Fibroblast of lung (primary cell): ENCODE measurements around the gene SIRT2. TPM values are rescaled to one million over a fixed set of nuclear protein-coding genes. Genes with fewer than 3 reads are reported as not detected.
A peak's percentile ranks its signal among the peaks of the same experiment; 100 is the strongest.

Experiments
- DNase-seq, 2 donors: peaks; one replicate each; pipeline versions ENCODE4 v3.0.0 to v3.0.0-alpha.2; 2010; ENCODE audit warnings: low read depth in 2 of 2
- H2AFZ ChIP-seq: 2 replicates; pipeline ENCODE4 v1.5.1; 2012; ENCODE audit warnings: low read length, control low read depth, inconsistent platforms
- H3K27ac ChIP-seq: 2 replicates; pipeline ENCODE4 v1.5.1; 2011; ENCODE audit warnings: low read length, control low read depth; ENCODE audit not compliant: insufficient read depth
- H3K27me3 ChIP-seq: 2 replicates; pipeline ENCODE4 v1.5.1; 2011; ENCODE audit warnings: mild to moderate bottlenecking, low read length; ENCODE audit not compliant: control insufficient read depth, insufficient read depth
- H3K36me3 ChIP-seq: 2 replicates; pipeline ENCODE4 v1.5.1; 2011; ENCODE audit warnings: low read length; ENCODE audit not compliant: control insufficient read depth, insufficient read depth
- H3K4me1 ChIP-seq: 2 replicates; pipeline ENCODE4 v1.5.1; 2011; ENCODE audit warnings: low read length; ENCODE audit not compliant: control insufficient read depth, insufficient read depth; ENCODE audit errors: extremely low read depth
- H3K4me2 ChIP-seq: 2 replicates; pipeline ENCODE4 v1.5.1; 2011; ENCODE audit warnings: low read length, control low read depth; ENCODE audit not compliant: insufficient read depth; ENCODE audit errors: extremely low read depth
- H3K4me3 ChIP-seq, 4 experiments: fragments of 200-600 bp in 1 of 4; sonication (generic) in 1 of 4; replicated peaks in 1 of 4; 2 replicates each; pipeline ENCODE4 v1.5.1; 2011 to 2016; ENCODE audit warnings: low read length in 4 of 4, low read depth in 3 of 4, mild to moderate bottlenecking in 3 of 4, control low read depth in 2 of 4, inconsistent platforms in 1 of 4, mixed read lengths in 1 of 4; ENCODE audit not compliant: insufficient read depth in 1 of 4; ENCODE audit errors: control extremely low read depth in 1 of 4
- H3K79me2 ChIP-seq: 2 replicates; pipeline ENCODE4 v1.5.1; 2012; ENCODE audit warnings: mild to moderate bottlenecking, low read length, inconsistent platforms; ENCODE audit not compliant: control insufficient read depth, insufficient read depth
- H3K9ac ChIP-seq: 2 replicates; pipeline ENCODE4 v1.5.1; 2011; ENCODE audit warnings: mild to moderate bottlenecking, low read length, control low read depth; ENCODE audit not compliant: insufficient read depth
- H3K9me3 ChIP-seq: 2 replicates; pipeline ENCODE4 v1.5.1; 2012; ENCODE audit warnings: low read depth, low read length; ENCODE audit not compliant: control insufficient read depth, insufficient read depth
- H4K20me1 ChIP-seq: 2 replicates; pipeline ENCODE4 v1.5.1; 2011; ENCODE audit warnings: low read length; ENCODE audit not compliant: control insufficient read depth, insufficient read depth; ENCODE audit errors: extremely low read depth
- EZH2 ChIP-seq: IDR thresholded peaks from 2 replicates; pipeline ENCODE4 v1.5.1; 2012; ENCODE audit warnings: low read length, control low read depth, mild to moderate bottlenecking; ENCODE audit errors: missing control alignments
- polyA plus RNA-seq, 2 donors: library from polyadenylated mRNA; depleted of rRNA in 1 of 2; stranded (reverse) in 1 of 2; unstranded in 1 of 2; fragments of >200 nt; gene quantifications; 2 replicates each; pipeline ENCODE4 v1.2.1, GENCODE V29; 2011 to 2012; ENCODE audit warnings: missing spikeins in 1 of 2
- total RNA-seq: library from RNA; depleted of rRNA; stranded (reverse); fragments of >200 nt; gene quantifications from 2 replicates; pipeline ENCODE4 v1.2.1, GENCODE V29; 2014
- TF ChIP-seq, protein P1 (sequence below), 2 donors: IDR thresholded peaks in 1 of 2; conservative IDR thresholded peaks in 1 of 2; 1 replicate in 1 of 2; 2 replicates in 1 of 2; pipeline ENCODE4 v1.5.1; 2011 to 2012; ENCODE audit warnings: low read length in 2 of 2, control low read depth in 1 of 2, inconsistent platforms in 1 of 2, low read depth in 1 of 2, mild to moderate bottlenecking in 1 of 2

Gene SIRT2
- total and polyA plus RNA-seq, 2 donors (not counting 1 experiment from before 2014, with no cell fraction given), result 38.7 to 51.7 TPM

DNA sequence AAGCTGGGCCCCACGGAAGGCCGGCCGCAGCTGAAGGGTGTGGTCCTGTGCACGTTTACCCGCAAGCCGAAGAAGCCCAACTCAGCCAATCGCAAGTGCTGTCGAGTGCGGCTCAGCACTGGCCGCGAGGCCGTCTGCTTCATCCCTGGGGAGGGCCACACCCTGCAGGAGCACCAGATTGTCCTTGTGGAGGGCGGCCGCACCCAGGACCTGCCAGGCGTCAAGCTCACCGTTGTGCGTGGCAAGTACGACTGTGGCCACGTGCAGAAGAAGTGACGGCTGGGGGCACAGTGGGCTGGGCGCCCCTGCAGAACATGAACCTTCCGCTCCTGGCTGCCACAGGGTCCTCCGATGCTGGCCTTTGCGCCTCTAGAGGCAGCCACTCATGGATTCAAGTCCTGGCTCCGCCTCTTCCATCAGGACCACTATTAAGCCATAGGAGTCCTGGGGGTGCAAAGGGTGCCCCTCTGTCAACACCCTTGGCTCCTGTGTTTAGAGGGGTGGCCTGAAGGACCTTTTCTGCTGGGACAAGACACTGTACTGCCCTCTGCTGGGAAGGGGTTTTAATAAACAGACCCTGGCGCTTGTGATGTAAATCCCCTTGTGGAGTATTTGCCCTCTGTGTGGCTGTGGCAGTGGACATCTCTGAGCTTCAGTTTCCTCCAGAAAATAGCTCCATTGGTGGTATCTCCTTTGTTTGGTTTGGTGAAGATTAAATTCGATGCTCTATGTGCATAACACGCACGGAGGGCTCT lies 33.2 kb upstream of the SIRT2 start:
- Histone ChIP-seq H3K9ac (no peak overlapping the region), H4K20me1 (no peaks in the 10 kb centered on the region), H2AFZ (no peak overlapping the region), H3K79me2 (peaks cover 25% of the 10 kb centered on the region), H3K36me3 (peaks cover 5% of the 10 kb centered on the region), H3K27me3 (no peaks in the 10 kb centered on the region), H3K4me3 (no peak overlapping the region), H3K27ac (no peak overlapping the region), H3K4me2 (no peak overlapping the region), H3K4me1 (peaks cover 5% of the 10 kb centered on the region), H3K9me3 (no peaks in the 10 kb centered on the region)
- DNase-seq, result peak; percentile 40 to 50
- no peak for TF ChIP-seq EZH2
- TF ChIP-seq, protein P1, sequence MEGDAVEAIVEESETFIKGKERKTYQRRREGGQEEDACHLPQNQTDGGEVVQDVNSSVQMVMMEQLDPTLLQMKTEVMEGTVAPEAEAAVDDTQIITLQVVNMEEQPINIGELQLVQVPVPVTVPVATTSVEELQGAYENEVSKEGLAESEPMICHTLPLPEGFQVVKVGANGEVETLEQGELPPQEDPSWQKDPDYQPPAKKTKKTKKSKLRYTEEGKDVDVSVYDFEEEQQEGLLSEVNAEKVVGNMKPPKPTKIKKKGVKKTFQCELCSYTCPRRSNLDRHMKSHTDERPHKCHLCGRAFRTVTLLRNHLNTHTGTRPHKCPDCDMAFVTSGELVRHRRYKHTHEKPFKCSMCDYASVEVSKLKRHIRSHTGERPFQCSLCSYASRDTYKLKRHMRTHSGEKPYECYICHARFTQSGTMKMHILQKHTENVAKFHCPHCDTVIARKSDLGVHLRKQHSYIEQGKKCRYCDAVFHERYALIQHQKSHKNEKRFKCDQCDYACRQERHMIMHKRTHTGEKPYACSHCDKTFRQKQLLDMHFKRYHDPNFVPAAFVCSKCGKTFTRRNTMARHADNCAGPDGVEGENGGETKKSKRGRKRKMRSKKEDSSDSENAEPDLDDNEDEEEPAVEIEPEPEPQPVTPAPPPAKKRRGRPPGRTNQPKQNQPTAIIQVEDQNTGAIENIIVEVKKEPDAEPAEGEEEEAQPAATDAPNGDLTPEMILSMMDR (conservative IDR thresholded peaks at IDR 0.05 in 1 of 2, IDR thresholded peaks at IDR 0.05 in 1 of 2; ENCODE audit: low read depth in 1 of 2, low read length in 2 of 2), result peak; percentile 27 to 44

DNA sequence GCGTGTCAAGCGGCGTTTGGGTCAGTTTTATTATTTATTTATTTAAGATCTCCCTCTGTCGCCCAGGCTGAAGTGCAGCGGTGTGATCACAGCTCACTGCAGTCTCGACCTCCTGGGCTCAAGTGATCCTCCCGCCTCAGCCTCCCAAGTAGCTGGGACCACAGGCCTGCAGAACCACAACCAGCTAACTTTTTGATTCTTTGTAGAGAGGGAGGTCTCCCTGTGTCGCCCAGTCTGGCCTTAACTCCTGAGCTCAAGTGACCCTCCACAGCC lies 32.0 kb upstream of the SIRT2 start:
- Histone ChIP-seq H3K4me2 (peak overlapping the region; percentile 94), H2AFZ (no peak overlapping the region), H3K4me3 (peak overlapping the region; percentile 78 to 98 (median 98)), H4K20me1 (no peaks in the 10 kb centered on the region), H3K27me3 (no peaks in the 10 kb centered on the region), H3K9ac (peak overlapping the region; percentile 89), H3K9me3 (no peaks in the 10 kb centered on the region), H3K36me3 (peaks cover 5% of the 10 kb centered on the region), H3K4me1 (peaks cover 5% of the 10 kb centered on the region), H3K79me2 (peaks cover 25% of the 10 kb centered on the region), H3K27ac (peak overlapping the region; percentile 89)
- TF ChIP-seq EZH2, result no peak
- TF ChIP-seq, protein P1 (conservative IDR thresholded peaks at IDR 0.05 in 1 of 2, IDR thresholded peaks at IDR 0.05 in 1 of 2; ENCODE audit: low read depth in 1 of 2, low read length in 2 of 2), result no peak
- DNase-seq, result no peak

DNA sequence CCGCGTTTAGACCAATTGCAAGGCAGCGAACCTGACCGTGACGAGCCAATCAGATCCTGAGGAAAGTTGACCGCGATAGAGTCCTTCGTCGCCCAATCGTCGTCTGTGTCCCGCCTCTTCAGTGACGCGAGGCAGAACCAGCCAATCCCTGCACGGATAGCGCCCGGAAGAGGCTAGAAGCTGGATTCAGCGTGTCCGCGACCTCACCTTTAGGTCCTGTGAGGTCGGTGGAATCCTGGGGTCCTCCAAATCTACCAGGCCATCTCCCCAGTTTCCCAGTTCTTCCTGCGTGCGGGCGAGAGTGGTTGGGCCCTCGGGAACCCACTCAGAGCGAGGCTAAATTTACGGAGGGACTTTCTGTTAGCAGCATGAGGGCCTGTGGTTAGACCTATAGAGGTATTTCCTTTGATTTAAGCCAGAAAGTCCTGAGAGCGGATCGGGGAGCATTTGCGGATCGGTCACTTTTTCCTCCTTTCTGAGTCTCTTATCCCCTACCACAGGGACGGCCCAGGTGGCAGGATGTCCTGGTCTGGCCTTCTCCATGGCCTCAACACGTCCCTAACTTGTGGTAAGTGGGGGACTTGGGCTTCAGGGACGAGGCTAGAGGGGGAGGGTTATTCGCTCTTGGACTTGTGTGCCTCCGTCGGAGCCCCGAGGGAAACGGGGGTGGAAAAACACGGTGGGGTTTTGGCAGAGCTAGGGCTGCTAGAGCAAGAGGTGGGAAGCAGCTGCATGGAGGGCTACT lies 31.5 kb upstream of the SIRT2 start, which contains the start of gene MRPS12:
Gene MRPS12 (plus strand): TSS at position 169 of the 745 bp plus-strand sequence. CDS start 351 bp downstream, at position 520.
- H3K4me1 ChIP-seq, result peaks cover 5% of the 10 kb centered on the region
- H4K20me1 ChIP-seq, result no peaks in the 10 kb centered on the region
- H3K27ac ChIP-seq, result peak within 1 kb of the TSS; percentile 89
- DNase-seq, result peak; percentile 98 to 99
- peaks cover 5% of the 10 kb centered on the region for H3K36me3 ChIP-seq
- peak within 1 kb of the TSS; percentile 78 to 98 (median 98) for H3K4me3 ChIP-seq
- TF ChIP-seq, protein P1 (conservative IDR thresholded peaks at IDR 0.05 in 1 of 2, IDR thresholded peaks at IDR 0.05 in 1 of 2; ENCODE audit: low read depth in 1 of 2, low read length in 2 of 2), result no peak
- no peak for TF ChIP-seq EZH2
- peaks cover 25% of the 10 kb centered on the region for H3K79me2 ChIP-seq
- peak within 1 kb of the TSS; percentile 93 for H2AFZ ChIP-seq
- H3K27me3 ChIP-seq, result no peaks in the 10 kb centered on the region
- no peaks in the 10 kb centered on the region for H3K9me3 ChIP-seq
- H3K9ac ChIP-seq, result peak within 1 kb of the TSS; percentile 89
- peak within 1 kb of the TSS; percentile 94 for H3K4me2 ChIP-seq
